ENCODE data around the gene SCPEP1.
"Not testable (repeated sequence)": the region's sequence is repeated elsewhere in the genome, so short reads cannot be mapped to it uniquely, and the experiment has no call there.

SCPEP1 gene

DNA sequence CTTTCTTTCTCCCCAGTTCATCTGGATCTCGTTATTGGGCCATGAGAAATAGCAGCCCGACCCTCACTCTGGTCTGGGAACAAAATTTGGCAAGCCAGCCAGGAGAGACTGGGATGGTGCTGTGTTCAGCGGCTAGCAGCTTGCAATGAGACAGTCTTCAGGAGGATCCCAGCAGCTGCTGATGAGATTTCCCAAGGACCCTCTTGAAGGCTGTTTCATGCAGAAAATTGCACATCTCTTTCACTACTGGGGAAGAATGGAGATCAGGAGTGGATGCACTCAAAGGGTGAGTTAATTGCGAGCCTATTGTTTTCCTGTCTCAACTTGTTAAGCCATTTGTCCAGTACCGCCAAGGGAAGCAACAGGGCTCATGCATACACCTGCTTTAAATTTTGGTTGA is 11.6 kb upstream of the SCPEP1 start:
- DNase-seq, result no peak

GRCh38 chr17:56970974-56971373 is 7.0 kb upstream of the SCPEP1 start:
- no peak for DNase-seq

- DNase-seq, result no peak
Measured at GRCh38 chr17:56972111-56972730, 5.7 kb upstream of the SCPEP1 start.

DNA sequence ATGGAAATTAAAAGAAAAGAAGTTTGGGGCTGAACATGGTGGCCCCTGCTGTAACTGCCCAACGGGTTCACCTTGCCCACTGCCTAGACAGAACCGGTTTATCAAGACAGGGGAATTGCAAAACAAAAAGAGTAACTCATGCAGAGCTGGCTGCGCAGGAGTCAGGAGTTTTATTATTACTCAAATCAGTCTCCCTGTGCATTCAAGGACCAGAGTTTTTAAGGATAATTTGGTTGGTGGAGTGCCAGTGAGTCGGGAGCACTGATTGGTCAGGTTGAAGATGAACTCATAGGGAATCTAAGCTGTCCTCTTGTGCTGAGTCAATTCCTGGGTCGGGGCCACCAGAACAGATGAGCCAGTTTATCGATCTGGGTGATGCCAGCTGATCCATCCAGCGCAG is 4.4 kb upstream of the SCPEP1 start:
- DNase-seq, result peak; percentile 73

DNA sequence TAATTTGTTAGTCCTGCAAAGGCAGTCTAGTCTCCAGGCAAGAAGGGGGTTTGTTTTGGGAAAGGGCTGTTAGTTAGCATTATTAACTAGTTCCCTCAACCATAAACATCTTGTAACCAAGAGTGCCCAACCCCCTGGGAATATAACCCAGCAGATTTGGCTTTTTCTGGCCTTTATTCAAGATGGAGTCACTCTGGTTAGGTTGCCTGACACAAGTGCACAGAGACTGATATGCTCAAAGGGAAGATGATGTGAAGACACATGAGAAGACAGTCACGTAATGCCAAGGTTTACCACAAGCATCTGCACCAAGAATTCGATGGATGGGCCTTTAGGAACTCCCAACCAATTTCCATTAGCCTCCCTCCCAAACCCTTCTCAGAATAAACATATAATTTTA is 3.9 kb upstream of the SCPEP1 start:
- no peak for DNase-seq

- DNase-seq, result no peak
Measured at GRCh38 chr17:56975656-56976055, 2.3 kb upstream of the SCPEP1 start.

DNA sequence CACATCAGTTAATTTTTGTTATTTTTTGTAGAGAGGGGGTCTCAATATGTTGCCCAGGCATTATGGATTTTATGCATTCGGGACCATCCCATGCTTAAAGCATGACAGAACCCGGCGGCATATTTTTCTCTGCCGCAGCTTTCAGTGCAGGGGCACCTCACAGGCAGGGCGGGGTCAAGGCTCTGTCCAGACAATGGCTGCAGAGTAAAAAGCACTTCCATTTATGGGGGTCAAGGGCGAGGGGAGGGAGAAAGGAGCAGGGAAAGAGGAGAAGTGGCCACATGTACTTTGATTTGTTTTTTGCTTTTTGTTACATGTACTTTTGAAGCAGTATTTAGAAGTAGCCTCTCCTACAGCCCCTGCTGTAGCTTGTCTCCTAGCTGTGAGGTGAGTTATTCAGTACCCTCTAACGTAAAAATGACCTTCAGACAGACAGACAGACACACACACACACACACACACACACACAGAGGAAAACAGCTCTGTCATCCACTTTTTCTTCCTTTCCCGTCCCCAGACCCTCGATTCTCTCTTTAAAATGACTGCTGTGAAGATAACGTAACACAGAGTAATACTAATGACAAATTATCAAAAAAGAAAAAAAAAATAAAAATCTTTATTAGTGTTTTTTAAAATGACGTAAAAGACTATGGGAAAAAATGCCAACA is 856 bp upstream of the SCPEP1 start:
- DNase-seq, result no peak

DNA sequence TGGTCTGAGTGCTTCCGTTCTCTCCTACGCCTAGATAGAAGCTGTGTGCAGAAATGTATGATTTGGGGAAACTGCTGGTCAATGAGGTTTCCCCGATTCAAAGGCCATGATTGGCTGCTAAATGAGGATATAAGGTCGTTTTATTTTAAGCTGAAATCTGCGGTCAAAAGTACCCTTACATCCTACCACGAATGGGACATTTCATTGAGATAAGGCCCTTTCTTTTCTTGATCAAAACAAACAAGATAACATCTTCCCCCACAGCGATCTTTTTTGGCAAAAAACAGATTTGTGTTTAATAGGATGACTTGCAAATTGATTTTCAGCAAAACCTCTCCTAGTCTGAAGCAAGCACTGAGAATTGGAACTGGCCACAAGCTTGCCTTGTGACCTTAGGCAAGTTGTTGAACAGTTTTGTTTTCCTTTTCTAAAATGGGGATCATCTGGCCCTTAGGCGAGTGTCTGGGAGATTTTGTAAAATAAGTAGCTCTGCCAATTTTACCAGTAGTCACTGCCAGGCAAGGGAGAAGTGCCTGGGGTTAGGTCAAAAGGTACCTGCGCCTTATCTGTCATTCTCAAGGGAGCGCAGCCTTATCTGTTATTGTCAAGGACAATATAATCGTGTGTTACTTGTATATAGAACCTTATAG is 635 bp downstream of the SCPEP1 start:
- DNase-seq, result no peak

DNA sequence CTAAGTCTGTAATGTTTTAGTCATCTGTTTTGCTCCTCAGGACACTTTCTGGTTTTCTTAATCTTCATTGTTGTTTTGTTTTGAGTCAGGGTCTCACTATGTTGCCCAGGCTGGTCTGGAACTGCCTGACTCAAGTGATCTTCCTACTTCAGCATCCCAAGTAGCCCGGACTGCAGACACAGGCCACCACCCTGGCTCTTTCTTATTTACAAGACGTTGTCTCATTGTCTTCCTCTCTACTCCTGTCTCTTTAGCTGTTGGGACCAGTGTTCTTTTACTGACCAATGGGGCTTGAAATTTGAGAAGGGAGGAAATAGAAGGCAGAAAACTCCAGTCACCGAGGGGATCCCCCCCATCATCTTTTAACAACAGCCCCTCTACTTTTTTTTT is 1.2 kb downstream of the SCPEP1 start:
- no peak for DNase-seq

GRCh38 chr17:56980526-56980925 is 2.6 kb downstream of the SCPEP1 start:
- not testable (repeated sequence) for DNase-seq

DNA sequence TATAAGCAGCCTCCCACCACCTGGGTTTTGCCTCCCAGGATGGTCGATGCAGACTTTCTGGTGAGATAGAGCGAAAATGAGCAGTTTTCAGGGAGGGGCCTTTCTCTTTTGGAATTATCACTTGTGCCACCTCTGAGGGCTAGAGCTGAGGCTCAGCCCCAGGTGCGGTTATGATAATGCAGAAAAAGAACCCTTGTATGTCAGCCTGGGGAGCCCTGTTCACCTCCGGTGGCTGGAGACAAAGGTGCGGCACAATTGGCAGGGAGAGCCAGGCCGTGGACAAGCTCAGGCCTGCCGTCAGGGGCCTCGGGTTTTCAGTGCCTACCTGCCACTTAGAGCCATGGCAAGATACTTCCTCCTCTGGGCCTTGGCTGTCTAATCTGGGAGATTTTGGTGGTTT is 4.4 kb downstream of the SCPEP1 start:
- no peak for DNase-seq

DNA sequence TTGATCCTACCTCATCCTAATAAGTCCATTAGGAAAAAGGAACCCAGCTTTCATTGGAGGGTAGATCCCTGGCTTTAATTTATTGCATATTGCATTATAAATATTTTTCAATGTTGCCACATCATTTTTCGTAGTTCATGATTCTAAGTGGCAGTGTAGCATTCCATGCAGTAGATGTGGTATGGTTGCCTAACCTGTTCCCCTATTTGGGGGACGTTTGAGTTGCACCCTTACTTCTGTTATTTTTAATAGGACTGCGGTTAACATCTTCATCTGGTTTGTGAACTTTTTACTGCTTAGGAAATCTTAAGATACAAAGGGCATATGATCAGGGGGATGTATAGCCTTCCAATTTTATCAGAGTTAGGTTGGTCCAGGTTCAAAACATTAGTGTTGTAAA is 5.4 kb downstream of the SCPEP1 start:
- no peak for DNase-seq

- no peak for DNase-seq
Measured at GRCh38 chr17:56985371-56986162, 7.6 kb downstream of the SCPEP1 start.

DNA sequence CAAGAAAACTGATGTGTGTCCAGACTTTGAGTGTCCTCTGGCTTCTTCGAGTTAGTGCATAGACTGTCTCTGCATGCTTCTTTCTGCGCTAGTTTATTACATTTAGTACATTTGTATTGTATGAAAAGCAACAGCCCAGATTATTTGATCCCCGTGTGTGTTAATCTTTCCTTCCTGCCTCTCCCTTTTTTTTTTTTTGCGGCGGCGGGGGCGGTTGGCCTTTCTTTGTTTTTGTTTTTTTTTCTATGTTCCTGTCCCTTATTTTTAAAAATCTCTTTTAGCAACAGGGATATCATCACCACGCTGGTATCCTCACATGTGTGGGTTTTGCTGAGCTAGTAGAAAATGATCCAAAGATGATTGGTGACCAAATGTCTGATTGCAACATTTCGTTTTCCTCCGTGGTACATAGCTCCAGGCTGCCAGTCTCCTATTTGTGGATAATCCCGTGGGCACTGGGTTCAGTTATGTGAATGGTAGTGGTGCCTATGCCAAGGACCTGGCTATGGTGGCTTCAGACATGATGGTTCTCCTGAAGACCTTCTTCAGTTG is 9.4 kb downstream of the SCPEP1 start:
- no peak for DNase-seq

DNA sequence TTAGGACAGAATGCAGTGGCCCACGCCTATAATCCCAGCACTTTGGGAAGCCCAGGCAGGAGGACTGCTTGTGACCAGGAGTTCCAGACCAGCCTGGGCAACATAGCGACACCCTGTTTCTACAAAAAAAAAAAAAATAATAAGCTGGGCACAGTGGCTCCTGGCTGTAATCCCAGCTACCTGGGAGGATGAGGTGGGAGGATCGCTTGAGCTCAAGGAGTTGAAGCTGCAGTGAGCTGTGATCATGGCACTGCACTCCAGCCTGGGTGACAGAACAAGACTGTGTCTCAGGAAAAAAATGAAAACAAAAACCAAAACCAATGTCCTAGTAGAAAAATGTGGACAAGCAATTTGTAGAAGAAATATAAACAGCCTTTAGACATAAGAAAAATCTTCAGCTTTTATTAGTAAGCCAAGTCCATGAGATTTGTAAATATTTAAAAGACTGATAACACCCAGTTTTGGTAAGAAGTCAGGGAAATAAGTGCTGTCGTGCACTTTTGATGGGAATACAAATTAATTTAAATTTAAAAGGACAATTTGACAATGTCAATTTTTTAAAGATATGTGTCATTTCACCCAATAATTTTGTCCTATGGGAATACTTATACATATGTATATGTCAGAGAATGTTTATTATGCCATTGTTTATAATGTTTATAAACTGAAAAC is 11.1 kb downstream of the SCPEP1 start:
- DNase-seq, result no peak

DNA sequence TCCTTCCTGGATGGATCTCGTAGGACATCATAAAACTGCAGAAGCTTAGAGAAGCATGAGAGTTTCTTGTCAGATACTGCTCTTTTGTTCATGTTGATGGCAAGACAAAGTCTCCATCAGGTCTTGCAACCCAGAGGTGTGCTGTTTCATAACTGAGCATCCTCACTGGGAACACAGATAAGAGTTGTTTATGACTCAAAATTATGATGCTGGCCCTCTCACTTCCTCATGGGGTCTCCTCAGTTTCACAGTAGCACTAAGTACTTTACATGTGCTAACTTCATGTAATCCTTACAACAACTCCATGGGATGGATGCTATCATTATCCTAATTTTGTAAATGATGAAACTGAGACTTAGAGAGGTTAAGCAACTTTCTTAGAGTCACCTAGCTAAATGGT is 14.4 kb downstream of the SCPEP1 start:
- DNase-seq, result no peak

- no peak for DNase-seq
Measured at GRCh38 chr17:56994009-56994792, 16.3 kb downstream of the SCPEP1 start.

DNA sequence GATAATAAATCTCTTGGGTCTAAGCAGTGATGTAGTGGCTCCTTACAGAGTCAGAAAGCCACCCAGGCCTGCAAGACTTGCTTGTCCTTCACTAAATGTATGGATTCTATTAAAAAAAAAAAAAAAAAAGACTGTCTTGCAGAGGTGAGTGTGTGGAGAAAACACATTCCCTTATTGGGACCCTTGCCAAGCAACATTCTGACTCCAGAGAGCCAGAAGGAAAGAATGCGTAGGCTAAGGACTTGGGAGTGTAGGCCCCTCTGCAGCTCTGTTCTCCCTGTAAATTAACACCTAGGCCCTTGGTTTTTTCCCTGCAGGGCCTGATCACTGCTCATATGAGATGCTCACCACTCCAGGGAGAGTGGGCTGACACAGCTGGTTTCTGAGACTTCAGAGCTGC is 17.8 kb downstream of the SCPEP1 start:
- DNase-seq, result no peak

DNA sequence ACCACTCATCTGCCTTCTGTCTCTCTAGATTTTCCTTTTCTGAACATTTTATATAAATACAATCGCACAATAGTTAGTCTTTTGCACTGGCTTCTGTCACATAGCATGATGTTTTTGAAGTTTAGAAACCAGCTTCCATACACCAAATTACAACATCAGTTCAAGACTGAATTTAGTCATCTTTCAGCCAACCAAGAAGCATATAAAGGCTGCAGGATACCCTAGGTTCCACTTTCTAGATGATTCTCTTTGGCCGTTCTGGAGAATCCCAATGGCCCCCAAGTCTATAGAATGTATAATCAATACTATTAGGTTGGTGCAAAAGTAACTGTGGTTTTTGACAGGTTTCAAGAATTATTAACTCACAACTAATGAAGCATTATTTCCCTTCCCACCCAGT is 19.4 kb downstream of the SCPEP1 start:
- DNase-seq, result no peak

DNA sequence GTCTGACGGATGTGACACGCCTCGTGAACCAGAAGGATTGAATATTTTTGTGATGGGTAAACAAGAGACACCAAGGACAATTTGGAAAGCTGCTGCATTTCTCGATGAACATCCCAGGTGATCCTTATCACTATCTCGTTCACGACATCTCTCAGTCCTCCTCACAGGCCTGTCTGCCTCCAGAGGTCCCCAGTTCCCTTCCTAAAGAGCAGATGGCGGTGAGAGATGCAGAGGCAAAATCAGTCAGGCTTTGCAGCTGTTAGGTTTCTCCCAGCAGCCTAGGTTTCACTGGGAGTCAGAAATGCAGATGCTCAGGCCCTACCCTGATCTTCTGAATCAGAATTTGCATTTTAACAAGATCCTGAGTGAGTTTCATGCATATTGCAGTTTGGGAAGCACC is 23.6 kb downstream of the SCPEP1 start:
- DNase-seq, result no peak

- no peak for DNase-seq
Measured at GRCh38 chr17:57002904-57003303, 25.0 kb downstream of the SCPEP1 start.

GRCh38 chr17:57004944-57005579 is 27.1 kb downstream of the SCPEP1 start:
- no peak for DNase-seq
